Neuronal stem cell (in vitro differentiated cells): ENCODE data around the gene ZNF652.
A peak's percentile ranks its signal among the peaks of the same experiment; 100 is the strongest.
"Not testable (repeated sequence)": the region's sequence is repeated elsewhere in the genome, so short reads cannot be mapped to it uniquely, and the experiment has no call there.

Source experiments
- DNase-seq: peaks from one replicate; pipeline ENCODE4 v3.0.0-alpha.2; 2013; ENCODE audit warnings: low spot score
- H2AFZ ChIP-seq: one replicate; pipeline ENCODE4 v1.6.1; 2013; ENCODE audit warnings: mild to moderate bottlenecking, low read length, inconsistent platforms
- H2AK5ac ChIP-seq: 2 replicates; pipeline ENCODE4 v1.6.1; 2013; ENCODE audit warnings: low read depth, mild to moderate bottlenecking, inconsistent platforms, low read length, moderate library complexity, mixed read lengths
- H2BK120ac ChIP-seq: 2 replicates; pipeline ENCODE4 v1.6.1; 2013; ENCODE audit warnings: low read depth, mild to moderate bottlenecking, inconsistent platforms, low read length, moderate library complexity, mixed read lengths
- H2BK12ac ChIP-seq: one replicate; pipeline ENCODE4 v1.6.1; 2013; ENCODE audit warnings: low read length, inconsistent platforms
- H2BK15ac ChIP-seq: 2 replicates; pipeline ENCODE4 v1.6.1; 2013; ENCODE audit warnings: mild to moderate bottlenecking, low read length, inconsistent platforms, mixed read lengths
- H2BK5ac ChIP-seq: one replicate; pipeline ENCODE4 v1.6.1; 2013; ENCODE audit warnings: inconsistent platforms, mild to moderate bottlenecking, low read length, moderate library complexity
- H3K14ac ChIP-seq: one replicate; pipeline ENCODE4 v1.6.1; 2013; ENCODE audit warnings: low read length, inconsistent platforms
- H3K18ac ChIP-seq: 2 replicates; pipeline ENCODE4 v1.6.1; 2013; ENCODE audit warnings: low read length, inconsistent platforms
- H3K23ac ChIP-seq: 2 replicates; pipeline ENCODE4 v1.6.1; 2013; ENCODE audit warnings: low read depth, mild to moderate bottlenecking, mixed read lengths, low read length, inconsistent platforms; ENCODE audit not compliant: poor library complexity
- H3K27ac ChIP-seq: replicated peaks from 3 replicates; pipeline ENCODE4 v1.5.1; 2013; ENCODE audit warnings: low read length, inconsistent platforms
- H3K27me3 ChIP-seq, 3 experiments: 2 replicates each; pipeline ENCODE4 v1.6.1; 2013; ENCODE audit warnings: low read length in 3 of 3, mild to moderate bottlenecking in 2 of 3, inconsistent platforms in 1 of 3, low read depth in 1 of 3, mixed read lengths in 1 of 3, moderate library complexity in 1 of 3; ENCODE audit not compliant: control insufficient read depth in 3 of 3, insufficient read depth in 3 of 3
- H3K36me3 ChIP-seq, 2 donors: replicated peaks in 1 of 2; 2 replicates each; pipeline ENCODE4 v1.6.1; 2013; ENCODE audit warnings: low read length in 2 of 2; ENCODE audit not compliant: control insufficient read depth in 2 of 2, insufficient read depth in 2 of 2
- H3K4ac ChIP-seq: 2 replicates; pipeline ENCODE4 v1.6.1; 2013; ENCODE audit warnings: inconsistent platforms, mild to moderate bottlenecking, low read length, moderate library complexity
- H3K4me1 ChIP-seq, 2 donors: 1 replicate in 1 of 2; 2 replicates in 1 of 2; pipeline ENCODE4 v1.6.1; 2013; ENCODE audit warnings: low read length in 2 of 2, low read depth in 1 of 2; ENCODE audit not compliant: control insufficient read depth in 2 of 2, insufficient read depth in 1 of 2
- H3K4me2 ChIP-seq: one replicate; pipeline ENCODE4 v1.6.1; 2013; ENCODE audit warnings: mild to moderate bottlenecking, low read length, inconsistent platforms; ENCODE audit not compliant: insufficient read depth, poor library complexity, severe bottlenecking
- H3K4me3 ChIP-seq, 2 donors: 2 replicates each; pipeline ENCODE4 v1.5.1; 2013; ENCODE audit warnings: low read length in 2 of 2, mild to moderate bottlenecking in 2 of 2, inconsistent platforms in 1 of 2, moderate library complexity in 1 of 2
- H3K79me1 ChIP-seq: one replicate; pipeline ENCODE4 v1.6.1; 2013; ENCODE audit warnings: low read depth, mild to moderate bottlenecking, inconsistent platforms, low read length, moderate library complexity
- H3K9ac ChIP-seq: one replicate; pipeline ENCODE4 v1.6.1; 2013; ENCODE audit warnings: mild to moderate bottlenecking, low read depth, low read length, inconsistent platforms; ENCODE audit not compliant: poor library complexity
- H3K9me3 ChIP-seq, 2 donors: replicated peaks in 1 of 2; 2 replicates each; pipeline versions ENCODE3 to v1.6.1; 2013; ENCODE audit warnings: low read length in 2 of 2, mild to moderate bottlenecking in 2 of 2, inconsistent platforms in 1 of 2, low read depth in 1 of 2, mixed read lengths in 1 of 2, moderate library complexity in 1 of 2; ENCODE audit not compliant: control insufficient read depth in 2 of 2, insufficient read depth in 1 of 2
- H4K8ac ChIP-seq: one replicate; pipeline ENCODE4 v1.6.1; 2013; ENCODE audit warnings: low read depth, mild to moderate bottlenecking, inconsistent platforms, low read length, moderate library complexity
- H4K91ac ChIP-seq: one replicate; pipeline ENCODE4 v1.6.1; 2013; ENCODE audit warnings: low read length, low read depth, mild to moderate bottlenecking, inconsistent platforms; ENCODE audit not compliant: poor library complexity
- WGBS, 2 donors: extraction: QIAGEN DNeasy Blood & Tissue Kit; methylation state at CpG; one replicate each; pipeline ENCODE4 v1.1.7; 2013; ENCODE audit warnings: missing lambda C conversion rate in 2 of 2, mixed read lengths in 1 of 2; ENCODE audit not compliant: insufficient read length in 2 of 2, insufficient replicate concordance in 1 of 2; ENCODE audit errors: extremely low coverage in 2 of 2; 5-methylcytosine and 5-hydroxymethylcytosine counted together

Gene ZNF652

GRCh38 chr17:49275981-49276380 is 86.1 kb downstream of the ZNF652 start:
- H3K4me1 ChIP-seq, H3K4me3 ChIP-seq, H4K91ac ChIP-seq, H2AFZ ChIP-seq, H3K18ac ChIP-seq, DNase-seq, H3K27ac ChIP-seq, H3K14ac ChIP-seq, H2BK5ac ChIP-seq, H3K4me2 ChIP-seq, H3K4ac ChIP-seq, H3K9me3 ChIP-seq, H3K9ac ChIP-seq, H2AK5ac ChIP-seq, H3K79me1 ChIP-seq, H3K23ac ChIP-seq, H2BK15ac ChIP-seq, H2BK120ac ChIP-seq, H3K36me3 ChIP-seq, H4K8ac ChIP-seq, H2BK12ac ChIP-seq, H3K27me3 ChIP-seq: not testable (repeated sequence)
- no CpG with 5 or more reads among the region's 12 CpGs for WGBS, 2 donors

GRCh38 chr17:49269356-49269755 is 92.7 kb downstream of the ZNF652 start:
- Histone ChIP-seq H3K36me3 (no peaks in the 10 kb centered on the region), H3K9ac (no peak overlapping the region), H3K18ac (no peak overlapping the region), H3K14ac (no peak overlapping the region), H2AFZ (no peak overlapping the region), H3K4me1 (no peaks in the 10 kb centered on the region), H2BK15ac (no peak overlapping the region), H3K27ac (no peak overlapping the region), H3K27me3 (peaks cover 0 to 10% (median 0%) of the 10 kb centered on the region in 3 experiments), H4K8ac (no peak overlapping the region), H4K91ac (no peak overlapping the region), H3K4ac (no peak overlapping the region), H3K4me2 (no peak overlapping the region), H2AK5ac (no peak overlapping the region), H2BK120ac (no peak overlapping the region), H2BK5ac (no peak overlapping the region), H3K79me1 (no peaks in the 10 kb centered on the region), H3K23ac (no peak overlapping the region), H3K9me3 (no peaks in the 10 kb centered on the region), H2BK12ac (no peak overlapping the region), H3K4me3 (no peak overlapping the region)
- DNase-seq, result no peak
- WGBS, 2 donors, result no CpG with 5 or more reads among the region's 5 CpGs

GRCh38 chr17:49267912-49268311 is 94.1 kb downstream of the ZNF652 start:
- no peak overlapping the region for H3K4ac ChIP-seq
- H2BK120ac ChIP-seq, result no peak overlapping the region
- no peak overlapping the region for H3K27ac ChIP-seq
- WGBS, 2 donors, result no CpG with 5 or more reads among the region's 3 CpGs
- no peaks in the 10 kb centered on the region for H3K9me3 ChIP-seq
- H3K79me1 ChIP-seq, result no peaks in the 10 kb centered on the region
- no peak overlapping the region for H3K4me3 ChIP-seq
- no peak overlapping the region for H2BK5ac ChIP-seq
- no peaks in the 10 kb centered on the region for H3K4me1 ChIP-seq
- H3K23ac ChIP-seq, result no peak overlapping the region
- H3K36me3 ChIP-seq, result no peaks in the 10 kb centered on the region
- H4K8ac ChIP-seq, result no peak overlapping the region
- no peak overlapping the region for H3K9ac ChIP-seq
- H3K4me2 ChIP-seq, result no peak overlapping the region
- H2BK15ac ChIP-seq, result no peak overlapping the region
- H3K14ac ChIP-seq, result no peak overlapping the region
- H2AK5ac ChIP-seq, result no peak overlapping the region
- H3K18ac ChIP-seq, result no peak overlapping the region
- DNase-seq, result no peak
- no peak overlapping the region for H4K91ac ChIP-seq
- no peak overlapping the region for H2AFZ ChIP-seq
- H2BK12ac ChIP-seq, result no peak overlapping the region
- peaks cover 0 to 10% (median 0%) of the 10 kb centered on the region in 3 experiments for H3K27me3 ChIP-seq

GRCh38 chr17:49266233-49266632 is 95.8 kb downstream of the ZNF652 start:
- no peak overlapping the region for H3K14ac ChIP-seq
- no peak overlapping the region for H2BK5ac ChIP-seq
- H2AFZ ChIP-seq, result no peak overlapping the region
- no peak overlapping the region for H2AK5ac ChIP-seq
- no peaks in the 10 kb centered on the region for H3K4me1 ChIP-seq
- H2BK15ac ChIP-seq, result no peak overlapping the region
- no peak overlapping the region for H2BK120ac ChIP-seq
- H3K36me3 ChIP-seq, result no peaks in the 10 kb centered on the region
- no peak overlapping the region for H3K4me2 ChIP-seq
- H3K4ac ChIP-seq, result no peak overlapping the region
- no peak overlapping the region for H3K23ac ChIP-seq
- DNase-seq, result no peak
- no CpG with 5 or more reads among the region's 2 CpGs for WGBS, 2 donors
- no peak overlapping the region for H3K9ac ChIP-seq
- H3K18ac ChIP-seq, result no peak overlapping the region
- H4K8ac ChIP-seq, result no peak overlapping the region
- no peaks in the 10 kb centered on the region for H3K9me3 ChIP-seq
- peaks cover 0 to 14% (median 0%) of the 10 kb centered on the region in 3 experiments for H3K27me3 ChIP-seq
- peak overlapping the region in 1 of 2 donors; percentile 11 for H3K4me3 ChIP-seq
- H3K79me1 ChIP-seq, result no peaks in the 10 kb centered on the region
- H2BK12ac ChIP-seq, result no peak overlapping the region
- no peak overlapping the region for H3K27ac ChIP-seq
- no peak overlapping the region for H4K91ac ChIP-seq
